ENCODE data around the gene PDE7B.
"Not testable (repeated sequence)": the region's sequence is repeated elsewhere in the genome, so short reads cannot be mapped to it uniquely, and the experiment has no call there.

PDE7B gene

DNA sequence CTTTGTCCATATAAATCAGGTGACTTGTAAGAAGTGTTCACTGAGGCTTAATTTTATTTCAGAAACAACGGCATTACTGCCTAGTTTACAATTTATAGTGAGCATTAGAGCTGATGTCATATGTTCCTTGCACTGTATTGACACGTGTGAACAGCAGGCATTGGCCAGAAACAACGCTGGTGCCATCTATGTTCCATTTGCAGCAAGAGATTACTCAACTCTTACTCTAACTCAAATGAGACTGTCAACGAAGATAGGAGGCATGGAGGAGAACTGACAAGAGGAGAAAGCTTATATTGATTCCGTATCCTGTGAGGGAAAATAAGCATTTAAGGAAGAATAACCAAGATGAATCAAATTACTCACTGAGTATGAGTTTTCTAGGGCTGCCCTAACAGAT lies 350.2 kb downstream of the PDE7B start:
- FAIRE-seq: no peak
- DNase-seq (ENCODE audit: extremely low spot score, insufficient read length, low read depth): no peak

DNA sequence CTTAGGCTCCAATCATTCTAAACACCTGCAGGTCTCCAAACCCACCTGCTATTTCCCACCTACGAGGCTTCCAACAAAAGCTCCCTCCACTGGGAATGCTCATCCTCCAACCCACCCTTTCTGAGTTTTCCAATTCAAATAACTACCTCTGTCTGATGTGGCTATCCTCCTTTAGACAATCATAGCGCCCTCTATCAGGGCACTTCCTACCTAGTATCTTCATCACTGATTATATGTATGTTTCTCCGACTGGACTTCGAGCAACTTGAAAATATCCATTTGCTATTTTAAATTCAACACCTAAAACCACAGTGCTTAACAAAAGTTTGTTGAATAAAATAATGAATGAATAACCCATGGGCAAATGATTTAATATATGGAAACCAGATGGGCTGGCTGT lies 357.3 kb downstream of the PDE7B start:
- FAIRE-seq: no peak
- DNase-seq (ENCODE audit: extremely low spot score, insufficient read length, low read depth): no peak

DNA sequence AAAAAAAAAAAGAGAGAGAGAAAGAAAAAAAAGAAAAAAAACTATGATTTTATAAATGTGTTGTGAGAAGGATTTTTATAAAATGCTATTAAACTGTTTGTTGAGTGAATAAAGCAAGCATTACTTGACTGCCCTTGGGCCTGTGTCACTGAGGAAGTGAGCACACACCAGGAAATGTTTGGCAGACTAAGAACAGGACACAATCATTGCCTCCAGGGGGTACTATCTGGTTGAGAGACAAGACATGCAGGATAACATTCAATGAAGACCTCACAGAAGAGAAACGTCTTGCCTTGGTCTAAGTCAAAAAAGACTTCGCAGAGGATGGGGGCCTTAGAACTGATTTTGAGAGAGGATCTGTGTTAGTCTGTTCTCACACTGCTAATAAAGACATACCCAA lies 358.0 kb downstream of the PDE7B start:
- DNase-seq (ENCODE audit: extremely low spot score, insufficient read length, low read depth) (no peak), FAIRE-seq (no peak)

DNA sequence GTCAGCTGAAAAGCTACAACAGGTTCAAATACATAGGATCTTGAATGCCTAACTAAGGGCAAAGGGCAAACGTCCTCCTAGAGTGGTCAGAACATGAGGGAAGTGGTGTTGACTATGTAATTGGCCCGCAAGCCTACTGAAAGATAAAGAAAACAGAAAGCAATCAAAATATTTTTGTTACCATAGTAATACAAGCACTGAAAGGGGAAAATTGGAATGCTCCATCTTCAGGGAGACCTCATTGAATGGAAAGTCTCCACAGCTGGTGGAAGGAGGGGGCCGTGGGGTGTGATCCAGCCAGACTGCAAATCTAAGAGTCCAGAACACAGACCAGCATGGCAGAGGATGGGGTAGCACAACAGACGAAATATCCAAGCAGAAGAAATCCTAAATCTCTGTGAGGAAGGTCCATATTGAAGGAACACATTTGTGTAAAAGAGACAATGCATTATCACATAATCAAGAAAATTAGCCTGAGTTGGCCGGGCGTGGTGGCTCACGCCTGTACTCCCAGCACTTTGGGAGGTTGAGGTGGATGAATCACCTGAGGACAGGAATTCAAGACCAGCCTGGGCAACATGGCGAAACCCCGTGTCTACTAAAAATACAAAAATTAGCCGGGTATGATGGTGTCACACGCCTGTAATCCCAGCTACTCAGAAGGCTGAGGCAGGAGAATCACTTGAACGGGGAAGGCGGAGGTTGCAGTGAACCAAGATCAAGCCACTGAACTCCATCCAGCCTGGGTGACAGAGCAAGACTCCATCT lies 359.1 kb downstream of the PDE7B start:
- no peak for DNase-seq (ENCODE audit: extremely low spot score, insufficient read length, low read depth)
- no peak for FAIRE-seq

DNA sequence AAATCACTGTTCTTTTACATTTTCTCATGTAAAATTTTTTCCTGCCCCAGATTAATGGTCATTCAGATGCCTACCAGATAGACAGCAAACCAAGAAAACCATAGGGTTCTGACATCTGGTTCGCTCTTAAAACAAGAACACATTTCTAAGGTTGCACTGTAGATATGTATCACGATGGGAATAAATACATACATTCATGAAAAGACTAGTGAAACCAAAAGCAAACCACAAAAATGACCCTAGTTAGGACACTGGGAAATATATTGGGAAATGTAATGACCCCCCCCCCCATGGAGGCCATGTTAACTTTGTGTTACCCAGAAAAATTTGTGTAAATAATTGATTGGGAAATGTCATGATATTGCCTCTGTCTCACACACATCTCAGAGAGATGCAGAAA lies 361.1 kb downstream of the PDE7B start:
- no peak for FAIRE-seq
- DNase-seq (ENCODE audit: extremely low spot score, insufficient read length, low read depth): no peak

DNA sequence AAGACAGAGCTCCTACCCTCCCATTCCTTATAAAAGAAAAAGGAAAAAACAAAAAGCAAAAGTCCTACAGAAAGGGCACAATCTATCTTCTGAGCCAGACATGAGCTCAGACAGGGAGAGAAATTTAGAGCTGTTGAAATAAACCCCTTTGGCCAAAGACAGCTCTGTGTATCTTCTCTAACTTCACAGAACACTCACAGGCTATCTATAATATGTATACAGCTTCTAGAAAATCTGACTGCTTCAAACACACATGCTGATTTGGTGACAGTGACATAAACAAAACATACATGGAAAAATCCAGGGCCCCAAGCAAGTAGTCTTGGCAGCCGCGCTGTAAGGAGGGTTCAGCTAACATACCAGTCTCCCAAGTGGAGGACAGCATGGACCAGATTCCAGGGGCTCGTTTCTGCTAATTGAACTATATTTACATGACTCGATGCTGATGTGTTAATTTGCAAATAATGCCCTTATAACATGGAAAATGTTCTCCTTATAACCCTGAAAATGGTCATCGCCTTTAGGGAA lies 361.6 kb downstream of the PDE7B start:
- FAIRE-seq (no peak), DNase-seq (ENCODE audit: extremely low spot score, insufficient read length, low read depth) (no peak)

DNA sequence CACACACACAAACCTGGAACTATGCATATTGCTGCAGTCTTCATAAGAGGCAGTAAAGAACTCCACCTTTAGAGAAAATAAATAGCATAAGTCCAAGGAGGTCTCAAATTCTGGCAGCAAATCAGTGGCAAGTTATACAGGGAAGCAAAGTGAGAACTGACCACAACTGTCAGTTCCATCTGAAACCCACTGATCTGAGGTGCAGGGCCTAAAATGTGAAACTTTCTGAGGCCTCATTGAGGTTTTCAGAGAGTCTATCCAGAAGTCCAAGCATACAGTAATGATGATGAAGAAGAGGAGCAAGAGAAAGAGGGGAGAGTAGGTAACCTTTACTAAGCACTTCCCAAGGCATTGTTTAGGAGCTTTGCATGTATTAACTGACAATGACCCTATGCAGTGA lies 362.4 kb downstream of the PDE7B start:
- no peak for FAIRE-seq
- DNase-seq (ENCODE audit: extremely low spot score, insufficient read length, low read depth): no peak

DNA sequence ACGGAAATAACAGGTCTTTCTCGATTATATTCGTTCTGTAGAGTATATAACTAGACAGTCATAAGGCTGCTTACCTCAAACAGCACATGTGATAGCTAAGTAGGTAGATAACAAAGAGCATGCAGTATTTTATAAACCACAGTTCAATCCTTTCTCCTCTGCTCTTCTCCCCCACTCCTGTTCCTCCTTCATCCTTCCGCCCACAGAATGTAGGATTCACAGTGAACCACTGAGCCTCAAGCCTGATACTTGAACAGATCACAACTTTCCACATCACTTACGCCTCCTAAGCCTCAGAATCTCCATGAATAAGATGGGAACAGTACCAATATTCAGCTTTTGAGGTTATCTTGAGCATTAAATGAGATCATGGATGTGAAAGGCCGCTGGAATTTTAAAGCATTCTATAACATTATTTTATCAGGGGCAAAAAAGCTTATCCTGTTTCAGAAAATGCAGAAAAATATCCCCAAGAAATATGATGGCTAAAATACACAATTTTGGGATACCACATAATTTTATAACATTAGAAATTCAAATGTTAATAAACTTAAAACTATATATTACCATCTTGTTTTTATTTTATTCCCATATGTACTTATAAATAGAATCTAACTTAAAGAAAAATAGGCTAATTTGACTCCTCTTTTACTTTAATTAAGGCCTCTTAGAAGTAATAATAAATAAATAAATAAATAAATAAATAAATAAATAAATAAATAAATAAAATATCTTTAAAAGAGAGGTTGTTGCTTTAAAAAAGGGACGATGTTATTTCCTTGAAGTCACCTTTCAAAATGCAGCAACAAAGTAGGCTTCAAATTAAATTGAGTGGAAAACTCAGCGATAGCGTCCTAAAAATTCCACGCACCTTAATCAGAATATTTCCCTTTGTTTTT lies 365.3 kb downstream of the PDE7B start:
- FAIRE-seq: no peak
- DNase-seq (ENCODE audit: extremely low spot score, insufficient read length, low read depth): no peak

DNA sequence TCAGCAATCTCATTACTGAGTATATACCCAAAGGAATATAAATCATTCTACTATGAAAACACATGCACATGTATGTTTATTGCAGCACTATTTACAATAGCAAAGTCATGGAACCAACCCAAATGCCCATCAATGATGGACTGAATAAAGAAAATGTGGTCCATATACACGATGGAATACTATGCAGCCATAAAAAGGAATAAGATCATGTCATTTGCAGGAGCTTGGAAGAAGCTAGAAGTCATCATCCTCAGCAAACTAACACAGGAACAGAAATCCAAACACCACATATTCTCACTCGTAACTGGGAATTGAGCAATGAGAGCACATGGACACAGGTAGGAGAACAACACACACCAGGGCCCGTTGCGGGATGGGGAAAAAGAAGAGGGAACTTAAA lies 373.5 kb downstream of the PDE7B start:
- not testable (repeated sequence) for FAIRE-seq; DNase-seq (ENCODE audit: extremely low spot score, insufficient read length, low read depth)

DNA sequence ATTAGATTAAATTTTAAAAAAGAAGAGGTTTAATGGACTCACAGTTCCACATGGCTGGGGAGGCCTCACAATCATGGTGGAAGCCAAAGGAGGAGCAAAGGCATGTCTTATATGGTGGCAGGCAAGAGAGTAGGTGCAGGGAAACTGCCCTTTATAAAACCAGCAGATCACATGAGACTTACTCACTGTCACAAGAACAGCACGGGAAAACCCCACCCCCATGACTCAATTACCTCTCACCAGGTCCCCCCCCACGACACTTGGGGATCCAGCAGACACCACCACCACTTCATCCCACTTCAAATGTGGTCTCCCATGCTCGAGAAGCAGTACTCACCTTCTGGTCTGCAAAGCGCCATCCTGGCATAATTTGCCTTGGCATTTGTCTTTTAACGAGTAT lies 374.0 kb downstream of the PDE7B start:
- DNase-seq (ENCODE audit: extremely low spot score, insufficient read length, low read depth) (no peak), FAIRE-seq (no peak)

DNA sequence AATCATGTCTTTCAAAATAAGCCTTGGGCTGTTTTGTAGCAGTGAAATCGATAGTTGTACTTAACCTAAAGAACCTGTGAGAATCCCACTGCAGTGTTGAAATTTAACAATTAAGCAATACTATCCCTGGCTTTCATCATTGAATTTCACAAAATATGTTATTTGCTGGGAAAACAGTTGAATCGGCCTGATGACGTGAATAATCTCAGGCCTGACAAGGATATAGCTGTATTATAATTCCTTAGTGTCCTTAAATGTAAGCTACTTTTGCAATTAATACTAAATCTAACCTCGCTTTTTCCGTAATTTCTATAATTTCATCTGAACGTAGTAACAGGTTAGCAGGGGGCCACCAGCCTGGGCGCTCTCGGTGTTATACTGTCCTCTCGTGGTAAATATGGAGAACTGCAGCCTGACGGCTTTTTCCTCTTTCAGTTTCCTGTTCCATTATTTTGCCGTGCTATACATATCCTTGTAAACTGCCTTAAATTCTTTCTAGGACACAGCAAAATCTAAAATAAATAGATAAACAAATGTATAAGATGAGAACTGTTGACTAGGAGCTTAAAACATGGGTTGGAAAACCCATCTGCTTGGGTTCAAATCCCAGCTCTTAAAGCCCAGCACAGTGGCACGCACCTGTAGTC lies 374.6 kb downstream of the PDE7B start:
- peak; percentile 60 for FAIRE-seq

DNA sequence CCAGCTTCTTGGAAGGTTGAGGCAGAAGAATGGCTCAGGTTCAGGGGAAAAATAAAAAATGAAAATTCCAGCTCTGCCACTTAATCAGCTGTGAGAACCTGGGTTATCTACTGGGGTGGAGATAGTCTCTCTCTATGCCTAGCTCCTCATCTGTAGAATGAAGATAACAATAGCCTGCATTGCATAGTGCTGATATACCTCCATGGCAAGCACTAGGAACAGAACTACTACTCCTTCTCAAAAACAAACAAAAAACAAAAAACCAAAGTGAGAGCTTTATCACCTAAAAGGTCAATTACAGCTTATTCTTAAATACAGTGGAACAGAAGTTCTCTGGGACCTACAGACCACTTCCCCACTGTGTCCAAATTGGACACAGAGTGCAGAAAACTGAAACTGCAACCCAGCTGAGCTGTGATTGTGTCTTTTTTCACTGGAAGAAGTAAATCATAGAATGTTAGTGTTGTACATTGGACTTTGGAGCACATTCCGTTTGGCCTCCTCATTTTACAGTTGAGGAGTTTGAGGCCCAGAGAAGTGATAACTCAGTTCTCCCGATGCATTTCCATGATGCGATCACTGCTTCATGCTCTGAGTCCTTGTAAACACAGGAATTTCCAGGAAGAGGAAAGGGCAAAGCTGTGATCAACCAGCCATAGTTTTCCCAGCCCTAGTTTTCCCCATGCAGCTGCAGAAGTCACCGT lies 375.3 kb downstream of the PDE7B start:
- FAIRE-seq (no peak), DNase-seq (ENCODE audit: extremely low spot score, insufficient read length, low read depth) (no peak)

More for the DNA sequence above, 374.6 kb downstream of the PDE7B start:
- DNase-seq (ENCODE audit: extremely low spot score, insufficient read length, low read depth): peak; percentile 37

DNA sequence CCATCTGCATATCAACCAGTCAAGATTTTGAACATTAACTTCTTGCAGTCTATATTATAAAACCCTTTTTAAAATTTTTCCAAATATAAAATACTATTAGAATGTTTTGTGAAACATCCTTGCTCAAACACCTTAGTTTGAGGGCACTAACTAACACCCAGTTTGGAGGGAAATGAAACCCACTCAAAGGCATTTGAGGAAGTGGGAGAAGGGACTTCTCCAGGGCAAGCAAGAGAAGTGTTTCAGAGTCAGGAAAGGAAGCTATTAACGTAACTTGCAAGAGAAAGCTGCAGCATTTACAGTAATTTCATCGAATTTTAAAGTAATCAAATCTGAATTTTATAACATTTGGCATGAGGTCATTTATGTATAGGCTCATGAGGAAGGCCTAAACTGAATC lies 377.3 kb downstream of the PDE7B start:
- no peak for FAIRE-seq

DNA sequence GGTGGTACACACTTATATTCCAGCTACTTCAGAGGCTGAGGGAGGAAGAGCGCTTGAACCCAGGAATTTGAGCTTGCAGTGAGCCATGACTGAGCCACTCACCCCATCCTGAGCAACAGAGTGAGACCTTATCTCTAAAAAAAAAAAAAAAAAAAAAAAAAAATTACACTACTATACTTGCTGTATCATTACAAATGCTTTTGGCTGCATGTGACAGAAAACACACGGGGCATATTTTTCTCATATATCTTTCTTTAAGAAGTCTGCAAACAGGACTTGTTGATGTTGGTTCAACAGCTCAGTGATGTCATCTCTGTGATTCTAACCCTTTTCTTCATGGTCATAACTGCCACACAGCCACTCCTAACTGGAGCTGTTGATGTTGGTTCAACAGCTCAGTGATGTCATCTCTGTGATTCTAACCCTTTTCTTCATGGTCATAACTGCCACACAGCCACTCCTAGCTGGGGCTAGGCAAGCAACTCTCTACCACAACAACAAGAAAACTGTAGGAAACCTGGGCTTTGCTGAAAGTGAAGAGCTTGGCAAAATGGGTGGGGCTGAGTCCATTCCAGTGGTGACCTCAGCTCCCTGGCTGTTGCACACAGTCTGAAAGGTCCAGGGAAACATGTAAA lies 378.8 kb downstream of the PDE7B start:
- FAIRE-seq (no peak), DNase-seq (ENCODE audit: extremely low spot score, insufficient read length, low read depth) (no peak)

More for the DNA sequence above, 377.3 kb downstream of the PDE7B start:
- DNase-seq (ENCODE audit: extremely low spot score, insufficient read length, low read depth): no peak

DNA sequence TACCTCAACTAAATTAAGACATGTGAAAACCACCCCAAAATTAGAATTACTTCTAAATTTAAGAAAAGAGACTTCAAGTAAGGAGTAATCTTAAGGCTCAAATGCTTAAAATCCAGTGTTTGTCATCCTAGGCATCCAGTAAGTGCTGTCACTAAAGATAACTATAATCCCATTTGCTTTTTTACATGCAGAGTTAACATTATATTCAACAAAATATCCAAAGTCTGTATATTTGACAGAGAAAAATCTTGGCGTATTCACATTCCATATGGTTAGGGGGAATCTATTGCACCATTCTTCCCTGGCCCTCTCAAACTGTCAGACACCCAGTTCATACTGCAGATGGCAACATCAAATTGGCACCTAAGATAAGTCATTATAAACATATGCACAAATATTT lies 381.2 kb downstream of the PDE7B start:
- no peak for DNase-seq (ENCODE audit: extremely low spot score, insufficient read length, low read depth)
- no peak for FAIRE-seq

DNA sequence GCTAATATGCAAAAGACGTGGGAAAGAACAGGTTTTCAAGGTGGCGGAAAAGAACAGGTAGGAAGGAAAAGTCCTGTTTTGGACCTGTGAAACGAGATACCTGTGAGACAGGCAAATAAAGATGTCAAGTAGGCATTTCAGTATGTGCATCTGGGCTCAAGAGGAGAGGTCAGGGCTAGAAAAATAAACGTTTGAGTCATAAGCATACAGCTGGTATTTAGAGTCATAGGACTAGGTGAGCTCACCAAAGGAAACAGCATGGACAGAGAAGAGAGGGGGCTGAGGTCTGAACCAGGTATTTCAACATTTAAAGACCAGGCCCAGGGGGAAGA lies 383.7 kb downstream of the PDE7B start:
- DNase-seq (ENCODE audit: extremely low spot score, insufficient read length, low read depth) (no peak), FAIRE-seq (no peak)

DNA sequence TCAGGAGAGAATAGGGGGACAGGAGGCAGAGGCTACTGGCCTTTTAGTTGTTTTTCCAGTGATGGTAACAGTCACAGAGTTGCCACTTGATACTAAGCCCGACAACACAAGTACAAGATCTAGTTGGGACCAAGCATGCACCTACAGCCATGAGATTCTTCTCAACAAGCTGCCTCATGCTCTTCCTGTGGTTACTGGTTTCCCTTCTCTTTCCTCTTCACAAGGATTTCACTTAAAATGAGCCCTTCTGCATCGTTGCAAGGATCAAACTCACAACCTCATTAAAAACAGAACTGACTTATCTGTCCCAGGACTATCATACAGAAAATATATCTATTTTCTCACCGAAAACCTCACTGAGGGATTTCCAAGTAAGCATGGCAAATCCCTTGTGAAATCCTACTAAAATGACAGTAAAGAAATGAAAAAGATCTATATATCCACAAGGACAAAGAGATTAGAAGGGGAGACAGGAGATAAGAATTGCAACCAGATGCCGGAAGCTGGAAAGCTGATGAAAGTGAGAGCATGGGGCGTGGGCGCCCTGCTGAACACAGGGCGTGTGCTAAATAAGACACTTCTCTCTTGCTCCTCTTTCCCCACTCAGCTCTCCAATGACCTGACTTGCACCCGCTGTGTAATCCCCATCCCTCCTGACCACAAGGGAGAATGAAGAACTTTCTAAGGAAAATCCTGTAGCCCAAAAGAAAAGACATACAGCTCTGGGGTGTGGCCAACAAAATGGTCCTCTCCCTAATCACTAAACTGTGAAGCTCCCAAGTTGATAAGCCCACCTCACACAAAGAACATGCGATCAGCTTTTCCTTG lies 385.2 kb downstream of the PDE7B start:
- DNase-seq (ENCODE audit: extremely low spot score, insufficient read length, low read depth): no peak
- FAIRE-seq: no peak

DNA sequence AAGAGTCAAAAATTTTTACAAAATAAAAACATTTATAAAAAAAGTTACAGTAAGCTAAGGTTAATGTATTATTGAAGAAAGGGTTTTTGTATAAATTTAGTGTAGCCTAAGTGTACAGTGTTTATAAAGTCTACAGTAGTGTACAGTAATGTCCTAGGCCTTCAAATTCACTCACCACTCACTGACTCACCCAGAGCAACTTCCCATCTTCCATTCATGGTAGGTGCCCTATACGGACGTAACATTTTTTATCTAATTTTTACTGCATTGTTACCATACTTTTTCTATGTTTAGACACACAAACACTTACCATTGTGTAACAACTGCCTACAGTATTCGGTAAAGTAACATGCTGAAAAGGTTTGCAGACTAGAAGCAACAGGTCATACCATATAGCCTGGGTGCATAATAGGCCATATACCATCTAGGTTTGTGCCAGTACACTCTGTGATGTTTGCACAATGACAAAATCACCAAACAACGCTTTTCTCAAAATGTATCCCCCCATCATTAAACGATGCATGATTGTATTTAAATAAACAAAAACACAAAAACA lies 392.6 kb downstream of the PDE7B start:
- DNase-seq (ENCODE audit: extremely low spot score, insufficient read length, low read depth): no peak
- FAIRE-seq: no peak

Data from GM18507 (cell line).